Fibroblast of lung (primary cell): ENCODE data around the gene IRF4. TPM values are rescaled to one million over a fixed set of nuclear protein-coding genes. Genes with fewer than 3 reads are reported as not detected.

Experiments
- DNase-seq, 2 donors: peaks; one replicate each; pipeline versions ENCODE4 v3.0.0 to v3.0.0-alpha.2; 2010; ENCODE audit warnings: low read depth in 2 of 2
- H2AFZ ChIP-seq: 2 replicates; pipeline ENCODE4 v1.5.1; 2012; ENCODE audit warnings: low read length, control low read depth, inconsistent platforms
- H3K27ac ChIP-seq: 2 replicates; pipeline ENCODE4 v1.5.1; 2011; ENCODE audit warnings: low read length, control low read depth; ENCODE audit not compliant: insufficient read depth
- H3K27me3 ChIP-seq: 2 replicates; pipeline ENCODE4 v1.5.1; 2011; ENCODE audit warnings: mild to moderate bottlenecking, low read length; ENCODE audit not compliant: control insufficient read depth, insufficient read depth
- H3K36me3 ChIP-seq: 2 replicates; pipeline ENCODE4 v1.5.1; 2011; ENCODE audit warnings: low read length; ENCODE audit not compliant: control insufficient read depth, insufficient read depth
- H3K4me1 ChIP-seq: 2 replicates; pipeline ENCODE4 v1.5.1; 2011; ENCODE audit warnings: low read length; ENCODE audit not compliant: control insufficient read depth, insufficient read depth; ENCODE audit errors: extremely low read depth
- H3K4me2 ChIP-seq: 2 replicates; pipeline ENCODE4 v1.5.1; 2011; ENCODE audit warnings: low read length, control low read depth; ENCODE audit not compliant: insufficient read depth; ENCODE audit errors: extremely low read depth
- H3K4me3 ChIP-seq, 4 experiments: fragments of 200-600 bp in 1 of 4; sonication (generic) in 1 of 4; replicated peaks in 1 of 4; 2 replicates each; pipeline ENCODE4 v1.5.1; 2011 to 2016; ENCODE audit warnings: low read length in 4 of 4, low read depth in 3 of 4, mild to moderate bottlenecking in 3 of 4, control low read depth in 2 of 4, inconsistent platforms in 1 of 4, mixed read lengths in 1 of 4; ENCODE audit not compliant: insufficient read depth in 1 of 4; ENCODE audit errors: control extremely low read depth in 1 of 4
- H3K79me2 ChIP-seq: 2 replicates; pipeline ENCODE4 v1.5.1; 2012; ENCODE audit warnings: mild to moderate bottlenecking, low read length, inconsistent platforms; ENCODE audit not compliant: control insufficient read depth, insufficient read depth
- H3K9ac ChIP-seq: 2 replicates; pipeline ENCODE4 v1.5.1; 2011; ENCODE audit warnings: mild to moderate bottlenecking, low read length, control low read depth; ENCODE audit not compliant: insufficient read depth
- H3K9me3 ChIP-seq: 2 replicates; pipeline ENCODE4 v1.5.1; 2012; ENCODE audit warnings: low read depth, low read length; ENCODE audit not compliant: control insufficient read depth, insufficient read depth
- H4K20me1 ChIP-seq: 2 replicates; pipeline ENCODE4 v1.5.1; 2011; ENCODE audit warnings: low read length; ENCODE audit not compliant: control insufficient read depth, insufficient read depth; ENCODE audit errors: extremely low read depth
- EZH2 ChIP-seq: IDR thresholded peaks from 2 replicates; pipeline ENCODE4 v1.5.1; 2012; ENCODE audit warnings: low read length, control low read depth, mild to moderate bottlenecking; ENCODE audit errors: missing control alignments
- polyA plus RNA-seq, 2 donors: library from polyadenylated mRNA; depleted of rRNA in 1 of 2; stranded (reverse) in 1 of 2; unstranded in 1 of 2; fragments of >200 nt; gene quantifications; 2 replicates each; pipeline ENCODE4 v1.2.1, GENCODE V29; 2011 to 2012; ENCODE audit warnings: missing spikeins in 1 of 2
- total RNA-seq: library from RNA; depleted of rRNA; stranded (reverse); fragments of >200 nt; gene quantifications from 2 replicates; pipeline ENCODE4 v1.2.1, GENCODE V29; 2014
- TF ChIP-seq, protein P1 (sequence below), 2 donors: IDR thresholded peaks in 1 of 2; conservative IDR thresholded peaks in 1 of 2; 1 replicate in 1 of 2; 2 replicates in 1 of 2; pipeline ENCODE4 v1.5.1; 2011 to 2012; ENCODE audit warnings: low read length in 2 of 2, control low read depth in 1 of 2, inconsistent platforms in 1 of 2, low read depth in 1 of 2, mild to moderate bottlenecking in 1 of 2

The IRF4 gene
- total and polyA plus RNA-seq, 2 donors (not counting 1 experiment from before 2014, with no cell fraction given): under 0.01 to 0.01 TPM

DNA sequence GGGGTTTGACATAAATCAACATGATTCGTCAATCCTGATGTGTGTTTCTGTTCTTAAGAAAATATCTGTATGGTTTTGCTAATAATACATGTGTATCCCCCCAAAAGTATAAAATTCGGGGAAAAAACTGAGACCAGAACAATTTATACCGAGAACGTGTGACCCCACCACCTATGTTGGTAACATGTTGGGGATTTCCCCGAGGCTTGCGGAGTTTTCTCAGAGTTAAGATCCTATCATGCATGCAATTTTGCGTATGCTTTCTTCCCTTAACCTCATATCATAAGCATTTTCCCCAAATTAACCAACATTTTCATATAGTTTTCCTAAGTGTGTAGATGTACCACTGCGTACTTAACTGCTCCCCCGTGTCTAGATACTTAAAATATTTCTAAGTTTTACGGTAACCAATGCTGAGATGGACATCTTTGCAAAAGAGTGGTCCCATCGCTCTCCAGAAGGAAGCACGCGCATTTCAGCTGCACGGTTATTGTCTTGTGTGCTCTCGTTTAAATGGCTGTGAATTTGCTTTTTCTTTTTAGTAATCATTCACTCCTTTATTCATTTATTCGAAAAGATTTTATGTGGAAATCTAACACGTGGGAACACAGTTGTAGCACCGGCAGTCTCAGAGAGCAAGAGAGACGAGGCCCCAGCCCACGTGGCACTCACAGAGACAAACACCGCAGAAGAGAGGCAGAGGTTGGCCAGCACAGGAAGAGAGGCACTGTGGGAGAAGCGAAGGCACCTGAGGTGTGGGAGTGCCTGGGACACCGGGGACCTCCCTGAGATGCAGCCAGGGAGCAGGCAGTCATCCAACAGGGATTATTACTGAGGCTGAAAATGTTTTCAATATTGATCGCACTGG is 13.2 kb upstream of the IRF4 start:
- no peak overlapping the region for H3K4me2 ChIP-seq
- no peaks in the 10 kb centered on the region for H4K20me1 ChIP-seq
- no peaks in the 10 kb centered on the region for H3K36me3 ChIP-seq
- no peaks in the 10 kb centered on the region for H3K9me3 ChIP-seq
- DNase-seq: no peak
- H2AFZ ChIP-seq: no peak overlapping the region
- H3K4me3 ChIP-seq: no peak overlapping the region
- no peaks in the 10 kb centered on the region for H3K79me2 ChIP-seq
- H3K27me3 ChIP-seq: peaks cover 4% of the 10 kb centered on the region
- H3K4me1 ChIP-seq: no peaks in the 10 kb centered on the region
- H3K9ac ChIP-seq: no peak overlapping the region
- no peak overlapping the region for H3K27ac ChIP-seq
- TF ChIP-seq, protein P1, sequence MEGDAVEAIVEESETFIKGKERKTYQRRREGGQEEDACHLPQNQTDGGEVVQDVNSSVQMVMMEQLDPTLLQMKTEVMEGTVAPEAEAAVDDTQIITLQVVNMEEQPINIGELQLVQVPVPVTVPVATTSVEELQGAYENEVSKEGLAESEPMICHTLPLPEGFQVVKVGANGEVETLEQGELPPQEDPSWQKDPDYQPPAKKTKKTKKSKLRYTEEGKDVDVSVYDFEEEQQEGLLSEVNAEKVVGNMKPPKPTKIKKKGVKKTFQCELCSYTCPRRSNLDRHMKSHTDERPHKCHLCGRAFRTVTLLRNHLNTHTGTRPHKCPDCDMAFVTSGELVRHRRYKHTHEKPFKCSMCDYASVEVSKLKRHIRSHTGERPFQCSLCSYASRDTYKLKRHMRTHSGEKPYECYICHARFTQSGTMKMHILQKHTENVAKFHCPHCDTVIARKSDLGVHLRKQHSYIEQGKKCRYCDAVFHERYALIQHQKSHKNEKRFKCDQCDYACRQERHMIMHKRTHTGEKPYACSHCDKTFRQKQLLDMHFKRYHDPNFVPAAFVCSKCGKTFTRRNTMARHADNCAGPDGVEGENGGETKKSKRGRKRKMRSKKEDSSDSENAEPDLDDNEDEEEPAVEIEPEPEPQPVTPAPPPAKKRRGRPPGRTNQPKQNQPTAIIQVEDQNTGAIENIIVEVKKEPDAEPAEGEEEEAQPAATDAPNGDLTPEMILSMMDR (conservative IDR thresholded peaks at IDR 0.05 in 1 of 2, IDR thresholded peaks at IDR 0.05 in 1 of 2; ENCODE audit: low read depth in 1 of 2, low read length in 2 of 2): no peak
- no peak for TF ChIP-seq EZH2

DNA sequence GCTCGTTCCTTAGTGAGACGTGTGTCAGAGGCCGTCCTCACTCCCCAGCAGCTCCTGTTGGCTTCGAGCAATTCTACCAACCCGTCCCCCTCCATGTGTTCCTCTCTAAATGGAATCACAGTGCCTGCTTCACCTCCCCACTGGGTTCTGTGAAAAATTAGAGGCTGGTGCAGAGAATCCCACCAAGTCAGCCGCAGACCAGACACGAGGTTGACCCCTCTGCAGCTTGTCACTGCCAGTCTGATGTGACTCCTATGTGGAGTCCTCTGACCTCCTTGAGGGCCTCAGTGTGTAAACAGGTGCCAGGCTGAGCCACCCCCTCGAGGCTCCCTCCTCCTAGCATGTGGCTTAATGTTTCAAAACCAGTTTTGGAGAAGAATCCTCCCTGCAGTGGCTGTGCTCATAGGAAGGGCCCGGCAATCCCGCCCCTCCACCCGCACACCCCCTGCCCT is 12.6 kb upstream of the IRF4 start:
- Histone ChIP-seq H3K27ac (no peak overlapping the region), H3K36me3 (no peaks in the 10 kb centered on the region), H3K9ac (no peak overlapping the region), H4K20me1 (no peaks in the 10 kb centered on the region), H3K4me3 (no peak overlapping the region), H3K27me3 (peaks cover 2% of the 10 kb centered on the region), H3K4me2 (no peak overlapping the region), H2AFZ (no peak overlapping the region), H3K4me1 (no peaks in the 10 kb centered on the region), H3K9me3 (no peaks in the 10 kb centered on the region), H3K79me2 (no peaks in the 10 kb centered on the region)
- TF ChIP-seq, protein P1 (conservative IDR thresholded peaks at IDR 0.05 in 1 of 2, IDR thresholded peaks at IDR 0.05 in 1 of 2; ENCODE audit: low read depth in 1 of 2, low read length in 2 of 2): no peak
- no peak for TF ChIP-seq EZH2
- no peak for DNase-seq

DNA sequence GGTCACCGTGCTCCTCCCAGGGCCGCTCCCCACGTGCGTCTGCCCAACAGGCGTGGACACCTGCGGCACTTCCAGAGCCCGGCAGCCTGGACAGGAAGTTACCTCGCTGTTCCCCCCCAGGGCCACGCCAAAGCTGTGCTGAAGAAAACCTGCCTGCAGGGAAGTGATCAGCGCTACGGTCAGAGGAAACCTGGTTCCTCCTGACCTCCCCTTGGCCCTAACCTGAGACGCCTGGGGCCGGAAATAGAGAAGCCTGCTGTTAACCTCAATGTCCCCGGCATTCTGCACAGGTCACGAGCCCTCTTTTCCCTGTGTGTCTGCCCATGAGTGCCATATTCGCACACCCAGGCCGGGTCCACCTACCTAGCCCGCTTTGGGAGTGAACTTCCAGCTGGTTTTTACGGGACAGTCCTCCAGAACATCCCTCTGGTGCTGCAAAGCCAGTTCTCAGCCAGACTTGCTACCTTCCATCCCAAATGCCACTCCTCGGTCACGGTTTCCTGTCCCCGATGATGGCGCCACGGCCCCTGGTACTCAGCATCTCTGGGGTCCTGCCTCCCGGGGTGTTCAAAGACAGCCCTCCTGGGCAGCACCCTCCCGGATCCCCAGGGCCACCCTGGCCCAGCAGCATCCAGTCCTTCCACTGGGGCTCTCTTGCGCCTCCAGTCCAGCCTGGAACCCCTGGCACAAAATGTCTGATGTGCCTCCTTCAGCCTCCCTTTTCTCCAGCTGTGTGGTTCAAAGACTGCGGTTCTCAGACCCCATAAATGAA is 12.0 kb upstream of the IRF4 start:
- H4K20me1 ChIP-seq: no peaks in the 10 kb centered on the region
- no peak for TF ChIP-seq EZH2
- TF ChIP-seq, protein P1 (conservative IDR thresholded peaks at IDR 0.05 in 1 of 2, IDR thresholded peaks at IDR 0.05 in 1 of 2; ENCODE audit: low read depth in 1 of 2, low read length in 2 of 2): no peak
- no peak overlapping the region for H3K27ac ChIP-seq

More for the DNA sequence above, 12.0 kb upstream of the IRF4 start:
- no peak overlapping the region for H2AFZ ChIP-seq
- no peak for DNase-seq
- no peaks in the 10 kb centered on the region for H3K36me3 ChIP-seq
- no peaks in the 10 kb centered on the region for H3K79me2 ChIP-seq
- H3K4me1 ChIP-seq: no peaks in the 10 kb centered on the region
- no peaks in the 10 kb centered on the region for H3K27me3 ChIP-seq
- no peak overlapping the region for H3K4me2 ChIP-seq
- no peak overlapping the region for H3K4me3 ChIP-seq
- H3K9ac ChIP-seq: no peak overlapping the region
- H3K9me3 ChIP-seq: no peaks in the 10 kb centered on the region
